GM21423 (cell line): ENCODE measurements around the gene VAMP1.
A peak's percentile ranks its signal among the peaks of the same experiment; 100 is the strongest.
"Not testable (repeated sequence)": the region's sequence is repeated elsewhere in the genome, so short reads cannot be mapped to it uniquely, and the experiment has no call there.

ENCODE experiments used
- ATAC-seq: cut with Tn5 transposase; IDR thresholded peaks from one replicate; pipeline ENCODE4 v1.9.1; 2021; ENCODE audit warnings: mild to moderate bottlenecking, moderate library complexity; ENCODE audit not compliant: unreplicated experiment

Gene VAMP1, protein sequence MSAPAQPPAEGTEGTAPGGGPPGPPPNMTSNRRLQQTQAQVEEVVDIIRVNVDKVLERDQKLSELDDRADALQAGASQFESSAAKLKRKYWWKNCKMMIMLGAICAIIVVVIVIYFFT

GRCh38 chr12:6470375-6471163, at the start of gene VAMP1:
Gene VAMP1, minus strand, starts transcription at chr12:6470677. Its CDS starts 146 bp downstream, at chr12:6470531.
- ATAC-seq: peak; percentile 91

DNA sequence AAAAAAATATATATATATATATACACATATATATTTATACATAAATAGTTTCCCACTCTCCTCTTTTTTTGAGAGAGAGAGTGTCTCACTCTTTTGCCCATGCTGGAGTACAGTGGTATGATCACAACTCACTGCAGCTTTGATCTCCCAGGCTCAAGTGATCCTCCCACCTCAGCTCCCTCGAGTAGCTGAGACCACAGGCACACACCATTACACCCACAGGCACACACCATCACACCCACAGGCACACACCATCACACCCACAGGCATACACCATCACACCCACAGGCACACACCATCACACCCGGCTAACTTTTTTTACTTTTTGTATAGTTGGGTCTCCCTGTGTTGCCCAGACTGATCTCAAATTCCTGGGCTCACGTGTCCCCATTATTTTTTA, 49.7 kb upstream of the VAMP1 start:
- ATAC-seq: no peak

DNA sequence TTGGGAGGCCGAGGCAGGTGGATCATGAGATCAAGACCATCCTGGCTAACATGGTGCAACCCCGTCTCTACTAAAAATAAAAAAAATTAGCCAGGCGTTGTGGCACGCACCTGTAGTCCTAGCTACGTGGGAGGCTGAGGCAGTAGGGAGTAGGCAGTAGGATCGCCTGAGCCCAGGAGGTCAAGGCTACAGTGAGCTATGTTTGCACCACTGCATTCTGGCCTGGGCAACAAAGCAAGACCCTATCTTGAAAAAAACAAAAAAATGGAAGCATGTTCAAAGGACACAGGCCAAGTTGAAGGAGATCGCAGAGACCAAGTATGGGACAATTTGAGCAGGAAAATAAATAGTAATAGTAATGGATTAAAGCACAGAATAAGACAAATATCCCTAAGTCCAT, 37.6 kb upstream of the VAMP1 start:
- no peak for ATAC-seq

DNA sequence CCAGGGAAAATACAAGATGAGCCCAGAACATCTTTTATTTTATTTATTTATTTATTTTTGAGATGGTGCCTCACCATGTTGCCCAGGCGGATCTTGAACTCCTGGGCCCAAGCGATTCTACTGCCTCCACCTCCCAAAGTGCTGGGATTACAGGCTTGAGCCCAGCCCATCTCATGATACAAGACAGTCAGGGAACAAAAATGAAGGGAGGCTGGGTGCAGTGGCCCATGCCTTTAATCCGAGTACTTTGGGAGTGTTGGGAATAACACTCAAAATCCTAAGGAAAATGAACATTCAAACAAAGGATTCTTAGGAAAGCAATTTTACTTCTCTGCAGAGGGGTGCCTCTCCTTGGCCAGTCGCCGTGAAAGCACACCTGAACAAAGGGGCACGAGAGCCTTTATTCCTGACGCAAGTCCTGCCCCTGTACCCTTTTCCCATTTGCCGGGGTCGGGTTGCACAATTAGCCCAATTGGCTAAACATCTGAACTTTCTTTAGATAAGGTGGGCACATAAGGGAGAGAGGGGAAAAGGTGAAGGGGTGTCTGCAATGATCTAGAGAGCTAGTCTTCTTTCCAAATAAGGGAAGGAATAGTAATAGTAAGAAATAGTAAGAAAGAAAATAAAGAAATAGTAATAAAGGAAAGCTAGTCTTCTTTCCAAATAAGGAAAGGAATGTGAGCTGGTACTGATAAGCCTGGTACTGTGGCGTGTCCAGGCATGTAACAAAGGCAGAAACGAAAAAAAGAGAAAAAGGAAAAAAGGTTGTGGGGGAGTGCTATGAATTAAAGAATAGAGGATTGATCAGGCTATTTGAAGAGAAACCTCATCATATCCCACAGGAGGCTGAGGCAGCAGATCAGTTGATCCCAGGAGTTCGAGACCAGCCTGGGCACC, 36.9 kb upstream of the VAMP1 start:
- ATAC-seq: no peak

- ATAC-seq: no peak
These were observed 30.0 kb upstream of the VAMP1 start for GRCh38 chr12:6500466-6500865.

GRCh38 chr12:6497291-6497690, 26.8 kb upstream of the VAMP1 start:
- not testable (repeated sequence) for ATAC-seq

DNA sequence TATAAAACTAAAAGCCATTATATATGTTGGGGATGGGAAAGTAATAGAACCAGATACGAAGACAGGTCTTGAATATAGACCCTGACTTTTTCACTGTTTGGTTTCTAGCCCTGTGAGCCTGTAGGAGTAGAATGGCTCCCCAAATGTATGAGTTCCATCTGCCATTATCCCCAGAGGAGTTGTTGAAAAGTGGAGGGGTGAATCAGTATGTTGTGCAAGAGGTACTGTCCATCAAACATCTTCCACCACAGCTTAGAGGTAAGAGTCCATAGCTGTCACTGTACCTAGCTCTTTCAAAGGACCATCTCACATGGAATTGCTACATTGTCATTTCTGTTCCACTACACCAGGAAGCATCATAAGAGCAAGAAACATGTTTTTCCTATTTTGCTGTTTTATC, 24.5 kb upstream of the VAMP1 start:
- ATAC-seq: no peak

DNA sequence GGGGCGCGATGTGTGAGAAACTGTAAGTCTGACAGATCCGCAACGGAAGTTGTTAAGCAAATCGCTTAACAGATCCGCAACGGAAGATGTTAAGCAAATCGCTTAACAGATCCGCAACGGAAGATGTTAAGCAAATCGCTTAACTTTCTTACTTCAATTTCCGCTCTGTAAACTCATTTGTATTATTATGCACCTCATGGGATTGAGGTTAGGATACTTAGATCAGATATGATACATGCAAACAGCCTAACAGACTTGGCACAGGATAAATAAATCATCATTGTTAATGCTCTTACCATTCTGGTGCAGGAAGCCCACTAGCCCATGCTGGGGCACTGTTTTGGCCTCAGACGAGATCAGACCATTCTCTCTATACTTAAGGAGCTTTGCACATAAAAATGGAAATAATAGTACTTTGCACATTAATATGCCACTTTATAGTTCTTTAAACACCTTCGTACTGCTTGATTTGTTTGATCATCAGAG, 23.8 kb upstream of the VAMP1 start:
- no peak for ATAC-seq

GRCh38 chr12:6493497-6494257, 23.2 kb upstream of the VAMP1 start, which contains the start of gene NCAPD2:
Gene NCAPD2, plus strand, starts transcription at chr12:6494102. Its CDS starts 997 bp downstream, at chr12:6495099.
- ATAC-seq: peak; percentile 81

DNA sequence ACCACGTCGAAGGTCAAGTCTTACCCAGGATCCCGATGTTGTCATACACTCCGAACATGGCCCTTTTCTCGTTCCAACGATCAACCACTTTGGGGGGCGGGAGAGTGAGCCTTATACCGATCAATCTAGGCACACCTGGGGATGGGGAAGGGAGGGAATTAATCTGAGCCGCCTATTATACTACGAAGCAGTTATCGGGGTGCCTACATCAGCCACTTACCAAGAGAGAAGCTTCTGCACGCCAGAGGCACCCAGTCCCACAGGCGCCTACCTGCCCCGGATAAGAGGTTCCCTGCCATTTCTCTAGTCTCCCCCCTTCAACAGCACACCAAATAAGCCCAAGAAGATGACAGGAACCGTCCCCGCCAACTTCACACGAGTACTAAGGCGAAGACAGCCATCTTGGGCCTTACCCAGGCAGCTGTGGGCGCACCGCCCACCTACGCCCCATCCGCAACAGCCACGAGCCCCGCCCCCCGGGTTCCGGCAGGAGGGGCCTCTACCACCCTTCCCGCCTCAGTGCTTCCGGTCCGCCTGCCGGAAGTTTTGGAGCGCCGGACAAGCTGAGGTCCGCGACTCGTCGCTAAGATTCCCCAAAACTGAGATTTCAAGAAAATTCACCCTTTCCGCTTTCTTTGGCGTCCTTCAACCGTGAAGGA, 22.5 kb upstream of the VAMP1 start, which contains the start of gene MRPL51:
TSS of gene MRPL51 (minus strand) at position 425 of the 659 bp plus-strand sequence. CDS start at position 299, 126 bp downstream.
- peak; percentile 75 for ATAC-seq

DNA sequence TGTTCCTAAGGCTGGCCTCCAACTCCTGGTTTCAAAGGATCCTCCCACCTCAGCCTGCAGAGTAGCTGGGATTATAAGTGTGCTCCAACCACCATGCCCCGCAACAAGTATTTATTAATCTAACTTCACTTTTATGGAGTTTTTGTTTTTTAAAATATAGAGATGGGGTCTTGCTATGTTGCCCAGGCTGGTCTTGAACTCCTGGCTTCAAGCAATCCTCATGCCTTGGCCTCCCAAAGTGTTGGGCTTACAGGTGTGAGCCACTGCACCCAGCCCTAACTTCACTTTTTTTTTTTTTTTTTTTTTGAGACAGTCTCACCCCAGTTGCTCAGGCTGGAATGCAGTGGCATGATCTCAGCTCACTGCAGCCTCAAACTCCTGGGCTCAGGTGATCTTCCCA, 20.2 kb upstream of the VAMP1 start:
- ATAC-seq: not testable (repeated sequence)

DNA sequence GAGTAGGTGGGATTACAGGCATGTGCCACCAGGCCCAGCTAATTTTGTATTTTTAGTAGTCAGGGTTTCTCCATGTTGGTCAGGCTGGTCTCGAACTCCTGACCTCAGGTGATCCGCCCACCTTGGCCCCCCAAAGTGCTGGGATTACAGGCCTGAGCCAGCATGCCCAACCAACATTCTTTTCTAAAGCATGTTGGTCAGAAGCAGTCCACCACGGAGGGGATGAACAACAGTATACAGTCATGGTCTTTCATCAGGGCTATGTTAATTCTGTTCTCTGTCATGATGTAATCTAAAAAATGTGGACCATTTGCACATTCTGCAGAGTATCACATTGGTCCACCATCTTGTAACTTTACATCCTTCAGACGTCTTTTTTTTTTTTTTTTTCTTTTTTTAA, 19.0 kb upstream of the VAMP1 start:
- ATAC-seq: no peak

GRCh38 chr12:6488240-6488639, 17.8 kb upstream of the VAMP1 start:
- no peak for ATAC-seq

DNA sequence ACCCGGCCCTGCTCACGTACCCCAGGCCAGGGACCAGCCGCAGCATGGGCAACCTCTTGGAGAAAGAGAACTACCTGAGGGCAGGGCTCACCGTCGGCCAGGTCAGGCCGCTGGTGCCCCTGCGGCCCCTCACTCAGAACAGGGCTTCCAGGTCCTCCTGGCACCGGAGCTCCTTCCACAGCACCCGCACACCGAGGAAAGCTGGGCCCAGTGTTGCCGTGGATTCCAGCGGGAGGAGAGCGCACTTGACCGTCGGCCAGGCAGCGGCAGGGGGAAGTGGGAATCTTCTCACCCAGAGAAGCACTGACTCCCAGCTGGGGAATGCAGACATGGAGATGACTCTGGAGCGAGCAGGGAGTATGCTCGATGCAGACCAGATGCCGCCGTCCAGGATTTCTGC, 7.9 kb upstream of the VAMP1 start:
- ATAC-seq: no peak

DNA sequence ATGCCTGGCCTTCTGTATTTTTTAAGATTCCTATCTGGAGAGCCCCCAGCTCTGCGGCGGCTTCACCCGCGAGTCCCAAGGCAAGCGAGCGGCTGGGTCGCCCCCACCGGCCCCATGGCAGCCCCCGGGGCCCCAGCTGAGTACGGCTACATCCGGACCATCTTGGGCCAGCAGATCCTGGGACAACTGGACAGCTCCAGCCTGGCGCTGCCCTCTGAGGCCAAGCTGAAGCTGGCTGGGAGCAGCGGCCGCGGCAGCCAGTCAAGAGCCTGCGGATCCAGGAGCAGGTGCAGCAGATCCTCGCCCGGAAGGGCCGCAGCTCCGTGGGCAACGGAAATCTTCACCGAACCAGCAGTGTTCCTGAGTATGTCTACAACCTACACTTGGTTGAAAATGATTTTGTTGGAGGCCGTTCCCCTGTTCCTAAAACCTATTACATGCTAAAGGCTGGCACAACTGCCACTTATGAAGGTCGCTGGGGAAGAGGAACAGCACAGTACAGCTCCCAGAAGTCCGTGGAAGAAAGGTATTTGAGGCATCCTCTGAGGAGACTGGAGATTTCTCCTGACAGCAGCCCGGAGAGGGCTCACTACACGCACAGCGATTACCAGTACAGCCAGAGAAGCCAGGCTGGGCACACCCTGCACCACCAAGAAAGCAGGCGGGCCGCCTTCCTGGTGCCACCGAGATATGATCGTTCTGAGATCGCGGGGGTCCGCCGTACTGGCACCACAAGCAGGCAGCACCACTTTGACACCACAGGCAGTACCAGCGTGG, 7.3 kb upstream of the VAMP1 start:
- ATAC-seq: not testable (repeated sequence)

- no peak for ATAC-seq
These were observed 6.0 kb upstream of the VAMP1 start for GRCh38 chr12:6476489-6476888.

DNA sequence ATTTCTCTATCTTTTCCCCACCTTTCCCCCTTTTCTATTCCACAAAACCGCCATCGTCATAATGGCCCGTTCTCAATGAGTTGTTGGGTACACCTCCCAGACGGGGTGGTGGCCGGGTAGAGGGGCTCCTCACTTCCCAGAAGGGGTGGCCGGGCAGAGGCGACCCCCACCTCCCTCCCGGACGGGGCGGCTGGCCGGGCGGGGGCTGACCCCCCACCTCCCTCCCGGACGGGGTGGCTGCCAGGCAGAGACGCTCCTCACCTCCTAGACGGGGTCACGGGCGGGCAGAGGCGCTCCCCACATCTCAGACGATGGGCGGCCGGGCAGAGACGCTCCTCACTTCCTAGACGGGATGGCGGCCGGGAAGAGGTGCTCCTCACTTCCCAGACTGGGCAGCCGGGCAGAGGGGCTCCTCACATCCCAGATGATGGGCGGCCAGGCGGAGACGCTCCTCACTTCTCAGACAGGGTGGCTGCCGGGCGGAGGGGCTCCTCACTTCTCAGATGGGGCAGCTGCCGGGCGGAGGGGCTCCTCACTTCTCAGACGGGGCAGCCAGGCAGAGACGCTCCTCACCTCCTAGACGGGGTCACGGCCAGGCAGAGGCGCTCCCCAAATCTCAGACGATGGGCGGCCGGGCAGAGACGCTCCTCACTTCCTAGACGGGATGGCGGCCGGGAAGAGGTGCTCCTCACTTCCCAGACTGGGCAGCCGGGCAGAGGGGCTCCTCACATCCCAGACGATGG, 4.9 kb upstream of the VAMP1 start:
- not testable (repeated sequence) for ATAC-seq

GRCh38 chr12:6472491-6472890, 2.0 kb upstream of the VAMP1 start:
- ATAC-seq: no peak

DNA sequence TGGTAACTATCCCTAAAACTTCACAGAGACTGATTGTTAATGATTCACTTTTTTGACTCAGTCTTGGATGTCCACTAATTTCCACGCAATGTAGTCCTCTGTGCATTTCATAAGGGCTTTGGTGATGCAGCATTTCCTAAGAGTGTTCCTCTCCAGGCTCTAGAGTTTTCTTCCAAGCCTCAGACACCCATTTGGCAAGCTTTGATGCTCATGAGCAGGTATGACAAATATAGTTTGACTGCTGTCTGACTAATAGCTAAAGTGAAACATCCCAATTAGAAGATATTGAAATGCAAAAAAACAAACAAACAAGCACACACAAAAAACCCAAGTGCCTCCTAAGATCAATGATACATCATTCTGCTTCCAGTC, 1.5 kb upstream of the VAMP1 start:
- no peak for ATAC-seq
